GM12865 (cell line): ENCODE measurements around the gene LPAR3.

ENCODE experiments used
- DNase-seq: peaks from one replicate; pipeline ENCODE4 v3.0.0; 2010; ENCODE audit warnings: low read depth
- H3K4me3 ChIP-seq: 2 replicates; pipeline ENCODE4 v1.5.1; 2011; ENCODE audit warnings: mild to moderate bottlenecking, low read depth, low read length, control low read depth
- CTCF ChIP-seq: IDR thresholded peaks from 2 replicates; pipeline ENCODE4 v1.5.1; 2011; ENCODE audit warnings: low read length, control low read depth, low read depth, inconsistent platforms; ENCODE audit not compliant: insufficient read depth; ENCODE audit errors: missing control alignments

The LPAR3 gene

GRCh38 chr1:84857906-84858305, 35.1 kb downstream of the LPAR3 start:
- DNase-seq: no peak
- TF ChIP-seq CTCF: no peak
- H3K4me3 ChIP-seq: no peak overlapping the region

- no peak for DNase-seq
- H3K4me3 ChIP-seq: no peak overlapping the region
- no peak for TF ChIP-seq CTCF
These were observed 36.2 kb downstream of the LPAR3 start for GRCh38 chr1:84856726-84857270.

- no peak overlapping the region for H3K4me3 ChIP-seq
- DNase-seq: no peak
- TF ChIP-seq CTCF: no peak
These were observed 37.0 kb downstream of the LPAR3 start for GRCh38 chr1:84855691-84856630.

GRCh38 chr1:84855168-84855567, 37.8 kb downstream of the LPAR3 start:
- TF ChIP-seq CTCF: no peak
- DNase-seq: no peak
- H3K4me3 ChIP-seq: no peak overlapping the region

GRCh38 chr1:84853741-84854721, 39.0 kb downstream of the LPAR3 start:
- no peak overlapping the region for H3K4me3 ChIP-seq
- DNase-seq: peak; percentile 75
- TF ChIP-seq CTCF: no peak

- DNase-seq: no peak
- H3K4me3 ChIP-seq: no peak overlapping the region
- TF ChIP-seq CTCF: no peak
These were observed 41.2 kb downstream of the LPAR3 start for GRCh38 chr1:84851839-84852238.
